PC-3 (cell line): ENCODE results near the gene ELOVL3.

Experiments used
- CTCF ChIP-seq: fragments of 300-600 bp; sonication (generic); conservative IDR thresholded peaks from 2 replicates; pipeline ENCODE4 v1.5.1; 2017; ENCODE audit warnings: antibody characterized with exemption, low read depth, mild to moderate bottlenecking, low read length
- EZH2 ChIP-seq: fragments of 300-600 bp; sonication (generic); IDR thresholded peaks from one replicate; pipeline ENCODE4 v1.6.1; 2017; ENCODE audit warnings: antibody characterized with exemption, mild to moderate bottlenecking, low read length; ENCODE audit not compliant: unreplicated experiment
- EZH2phosphoT487 ChIP-seq: fragments of 300-600 bp; sonication (generic); IDR thresholded peaks from 2 replicates; pipeline ENCODE4 v1.6.1; 2018; ENCODE audit warnings: mild to moderate bottlenecking, antibody characterized with exemption, low read length, borderline replicate concordance

DNA sequence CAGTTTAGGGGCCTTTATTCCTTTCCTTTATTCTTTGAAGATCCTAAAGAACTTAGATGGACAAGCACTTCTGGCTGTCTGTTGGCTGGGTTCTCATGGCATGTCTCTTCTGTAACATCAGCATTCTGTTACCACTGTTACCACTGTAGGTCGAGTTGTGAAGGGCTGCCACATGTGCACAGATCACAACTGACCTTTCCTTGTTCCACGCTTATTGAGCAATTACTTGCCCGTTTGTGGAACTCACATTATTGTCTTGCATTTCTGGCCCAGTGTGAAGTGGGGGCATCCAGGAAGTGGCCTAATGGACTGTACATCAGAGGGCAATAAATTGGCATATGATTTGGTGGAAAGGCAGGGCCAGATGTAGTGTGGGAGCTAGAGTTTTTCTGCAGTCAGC is 42.9 kb downstream of the ELOVL3 start:
- TF ChIP-seq CTCF (no peak), EZH2 (no peak), EZH2phosphoT487 (no peak)
